Measurements from ENCODE around the gene INPP4A. TPM values are rescaled to one million over a fixed set of nuclear protein-coding genes. Genes with fewer than 3 reads are reported as not detected.

The INPP4A gene
- total RNA-seq, 6 donors from 2014 or later: 23.3 to 93.2 (median 36.5) TPM

GRCh38 chr2:98453083-98453482 is 8.4 kb downstream of the INPP4A start:
- Histone ChIP-seq H3K27ac (peak overlapping the region in 1 of 4 donors; percentile 3), H3K4me3 (no peak overlapping the region), H3K36me3 (peaks cover 0 to 3% (median 0%) of the 10 kb centered on the region in 4 donors), H3K27me3 (no peaks in the 10 kb centered on the region), H3K4me1 (peaks cover 26 to 72% (median 41%) of the 10 kb centered on the region in 4 donors), H3K9me3 (no peaks in the 10 kb centered on the region)
- 73 to 83% methylated on average over 5 of the region's 5 CpGs for WGBS, 2 donors
- no peak for DNase-seq
- TF ChIP-seq EP300 (IDR thresholded peaks at IDR 0.05) (no peak), POLR2A (IDR thresholded peaks at IDR 0.05) (no peak), CTCF (IDR thresholded peaks at IDR 0.05) (no peak)
- no peak for ATAC-seq (ENCODE audit: low FRiP score in 2 of 2)

- 92 to 94% methylated on average over 9 of the region's 9 CpGs for WGBS, 2 donors
- H3K27me3 ChIP-seq: no peaks in the 10 kb centered on the region
- no peak for ATAC-seq (ENCODE audit: low FRiP score in 2 of 2)
- peaks cover 26 to 75% (median 41%) of the 10 kb centered on the region in 4 donors for H3K4me1 ChIP-seq
- no peak overlapping the region for H3K4me3 ChIP-seq
- no peaks in the 10 kb centered on the region for H3K9me3 ChIP-seq
- peaks cover 0 to 3% (median 0%) of the 10 kb centered on the region in 4 donors for H3K36me3 ChIP-seq
- peak overlapping the region in 1 of 4 donors; percentile 3 for H3K27ac ChIP-seq
- TF ChIP-seq POLR2AphosphoS5 (IDR thresholded peaks at IDR 0.05) (no peak), EP300 (IDR thresholded peaks at IDR 0.05) (no peak), CTCF (IDR thresholded peaks at IDR 0.05) (no peak), POLR2A (IDR thresholded peaks at IDR 0.05) (no peak)
- DNase-seq: no peak
Observed at GRCh38 chr2:98453531-98453930, 8.9 kb downstream of the INPP4A start.

GRCh38 chr2:98454073-98454472 is 9.4 kb downstream of the INPP4A start:
- DNase-seq: no peak
- Histone ChIP-seq H3K27me3 (no peaks in the 10 kb centered on the region), H3K27ac (peak overlapping the region; percentile 42 to 85 (median 72)), H3K4me1 (peaks cover 27 to 76% (median 42%) of the 10 kb centered on the region in 4 donors), H3K36me3 (peaks cover 0 to 3% (median 0%) of the 10 kb centered on the region in 4 donors), H3K4me3 (no peak overlapping the region), H3K9me3 (no peaks in the 10 kb centered on the region)
- ATAC-seq (ENCODE audit: low FRiP score in 2 of 2): no peak
- 70 to 79% methylated on average over 2 of the region's 2 CpGs for WGBS, 2 donors
- TF ChIP-seq EP300 (IDR thresholded peaks at IDR 0.05) (no peak), CTCF (IDR thresholded peaks at IDR 0.05) (no peak), POLR2AphosphoS5 (IDR thresholded peaks at IDR 0.05) (no peak), POLR2A (IDR thresholded peaks at IDR 0.05) (no peak)

- H3K27me3 ChIP-seq: no peaks in the 10 kb centered on the region
- no peak for TF ChIP-seq POLR2A (IDR thresholded peaks at IDR 0.05)
- no peak for TF ChIP-seq CTCF (IDR thresholded peaks at IDR 0.05)
- TF ChIP-seq POLR2AphosphoS5 (IDR thresholded peaks at IDR 0.05): no peak
- no peak for TF ChIP-seq EP300 (IDR thresholded peaks at IDR 0.05)
- H3K4me1 ChIP-seq: peaks cover 33 to 82% (median 48%) of the 10 kb centered on the region in 4 donors
- H3K9me3 ChIP-seq: no peaks in the 10 kb centered on the region
- no peak overlapping the region for H3K4me3 ChIP-seq
- peak overlapping the region; percentile 61 to 85 (median 72) for H3K27ac ChIP-seq
- peak; percentile 64 to 66 for ATAC-seq (ENCODE audit: low FRiP score in 2 of 2)
- 35 to 37% methylated on average over 6 of the region's 6 CpGs for WGBS, 2 donors
- DNase-seq: peak in 1 of 2 donors; percentile 72
- H3K36me3 ChIP-seq: peaks cover 0 to 3% (median 0%) of the 10 kb centered on the region in 4 donors
Observed at GRCh38 chr2:98454500-98455235, 10.0 kb downstream of the INPP4A start.

Data from upper lobe of left lung (tissue), 6 donors.